H1 (cell line): ENCODE results near the gene GGT7. TPM values are rescaled to one million over a fixed set of nuclear protein-coding genes. Genes with fewer than 3 reads are reported as not detected.
A peak's percentile ranks its signal among the peaks of the same experiment; 100 is the strongest.

Experiments used
- CTCF ChIA-PET: fragments of 300-600 bp; sonication (Branson Sonifier 250); formaldehyde crosslinking; loops from one replicate; lab custom pipeline; 2021; ENCODE audit not compliant: partially characterized antibody; lab: Charles Lee
- POLR2A ChIA-PET: fragments of 300-600 bp; sonication (Branson Sonifier 250); formaldehyde crosslinking; loops from one replicate; lab custom pipeline; 2021; ENCODE audit warnings: inconsistent platforms; ENCODE audit not compliant: partially characterized antibody; lab: Charles Lee
- DNase-seq, 2 experiments: peaks; one replicate each; pipeline versions ENCODE4 v3.0.0 to v3.0.0-alpha.2; 2010 to 2022; ENCODE audit warnings: low spot score in 2 of 2, low read depth in 1 of 2, mixed read lengths in 1 of 2
- FAIRE-seq: peaks from 2 replicates; lab custom pipeline; 2011; peaks lifted over from hg19 to GRCh38; lab: Jason Lieb, UNC
- H2AFZ ChIP-seq: 2 replicates; pipeline ENCODE4 v1.8.1; 2012; ENCODE audit warnings: low read length, inconsistent platforms
- H2AK5ac ChIP-seq: 2 replicates; pipeline ENCODE4 v1.6.1; 2013; ENCODE audit warnings: low read depth, low read length
- H2BK120ac ChIP-seq: replicated peaks from 2 replicates; pipeline ENCODE3; 2013; ENCODE audit warnings: low read depth, low read length, inconsistent platforms
- H2BK12ac ChIP-seq: 2 replicates; pipeline ENCODE4 v1.6.1; 2013; ENCODE audit warnings: low read depth, low read length
- H2BK15ac ChIP-seq: 2 replicates; pipeline ENCODE4 v1.6.1; 2013; ENCODE audit warnings: low read length
- H2BK20ac ChIP-seq: 2 replicates; pipeline ENCODE4 v1.6.1; 2013; ENCODE audit warnings: low read length
- H2BK5ac ChIP-seq: 2 replicates; pipeline ENCODE4 v1.6.1; 2013; ENCODE audit warnings: low read depth, low read length
- H3K14ac ChIP-seq: 2 replicates; pipeline ENCODE4 v1.6.1; 2013; ENCODE audit warnings: inconsistent platforms; ENCODE audit not compliant: insufficient read length
- H3K18ac ChIP-seq: 2 replicates; pipeline ENCODE4 v1.6.1; 2013; ENCODE audit warnings: low read length; ENCODE audit errors: extremely low read depth
- H3K23ac ChIP-seq: 2 replicates; pipeline ENCODE4 v1.6.1; 2013; ENCODE audit warnings: inconsistent platforms; ENCODE audit not compliant: insufficient read length
- H3K23me2 ChIP-seq: 2 replicates; pipeline ENCODE4 v1.6.1; 2013; ENCODE audit warnings: low read depth, low read length
- H3K27ac ChIP-seq: 2 replicates; pipeline ENCODE4 v1.6.1; 2011; ENCODE audit warnings: low read depth, low read length, inconsistent platforms
- H3K27me3 ChIP-seq, 4 experiments: replicated peaks in 1 of 4; 1 replicate in 1 of 4; 2 replicates in 3 of 4; pipeline versions ENCODE4 v1.6.1 to v1.8.1; 2011 to 2013; ENCODE audit warnings: low read length in 3 of 4, mild to moderate bottlenecking in 3 of 4, inconsistent platforms in 2 of 4, mixed read lengths in 2 of 4, moderate library complexity in 1 of 4; ENCODE audit not compliant: control insufficient read depth in 3 of 4, insufficient read depth in 3 of 4; ENCODE audit errors: extremely low read depth in 1 of 4
- H3K36me3 ChIP-seq, 4 experiments: 2 replicates each; pipeline versions ENCODE4 v1.6.1 to v1.8.1; 2011 to 2013; ENCODE audit warnings: mild to moderate bottlenecking in 4 of 4, low read length in 3 of 4, moderate library complexity in 2 of 4, control low read depth in 1 of 4, inconsistent platforms in 1 of 4; ENCODE audit not compliant: insufficient read depth in 4 of 4, control insufficient read depth in 2 of 4
- H3K4ac ChIP-seq: replicated peaks from 2 replicates; pipeline ENCODE3; 2013; ENCODE audit warnings: low read length, low read depth, mixed read lengths, inconsistent platforms; ENCODE audit not compliant: insufficient read length
- H3K4me1 ChIP-seq, 4 experiments: replicated peaks in 1 of 4; 1 replicate in 1 of 4; 2 replicates in 3 of 4; pipeline versions ENCODE4 v1.6.1 to v1.8.1; 2011 to 2013; ENCODE audit warnings: low read length in 3 of 4, inconsistent platforms in 2 of 4, mixed read lengths in 1 of 4; ENCODE audit not compliant: insufficient read depth in 4 of 4, control insufficient read depth in 3 of 4
- H3K4me2 ChIP-seq, 2 experiments: 2 replicates each; pipeline versions ENCODE4 v1.6.1 to v1.8.1; 2011 to 2013; ENCODE audit warnings: low read depth in 2 of 2, low read length in 2 of 2, control low read depth in 1 of 2, inconsistent platforms in 1 of 2, mild to moderate bottlenecking in 1 of 2; ENCODE audit not compliant: insufficient read depth in 1 of 2
- H3K4me3 ChIP-seq, 4 experiments: fragments of 200-600, 300-600 bp in 1 of 4; sonication (generic), shearing (Covaris generic), sonication (Bioruptor Twin) in 1 of 4; 2 replicates each; pipeline versions ENCODE4 v1.5.1 to v1.8.1; 2011 to 2016; ENCODE audit warnings: low read length in 4 of 4, low read depth in 3 of 4, control low read depth in 2 of 4, inconsistent platforms in 2 of 4, mild to moderate bottlenecking in 2 of 4, mixed read lengths in 1 of 4, moderate library complexity in 1 of 4; ENCODE audit not compliant: insufficient read depth in 2 of 4; ENCODE audit errors: extremely low read depth in 1 of 4
- H3K56ac ChIP-seq: replicated peaks from 2 replicates; pipeline ENCODE3; 2013; ENCODE audit warnings: low read depth, mild to moderate bottlenecking, mixed read lengths, low read length, inconsistent platforms; ENCODE audit not compliant: insufficient read length
- H3K79me1 ChIP-seq: 2 replicates; pipeline ENCODE4 v1.6.1; 2013; ENCODE audit warnings: low read depth, low read length, control low read depth
- H3K79me2 ChIP-seq, 2 experiments: 2 replicates each; pipeline versions ENCODE4 v1.6.1 to v1.8.1; 2012 to 2013; ENCODE audit warnings: low read length in 2 of 2, mild to moderate bottlenecking in 2 of 2, inconsistent platforms in 1 of 2; ENCODE audit not compliant: insufficient read depth in 2 of 2, control insufficient read depth in 1 of 2
- H3K9ac ChIP-seq, 4 experiments: replicated peaks in 1 of 4; 1 replicate in 1 of 4; 2 replicates in 3 of 4; pipeline versions ENCODE4 v1.6.1 to v1.8.1; 2011 to 2013; ENCODE audit warnings: low read depth in 3 of 4, low read length in 3 of 4, control low read depth in 2 of 4, mild to moderate bottlenecking in 2 of 4, moderate library complexity in 2 of 4, inconsistent platforms in 1 of 4; ENCODE audit errors: extremely low read depth in 1 of 4
- H3K9me3 ChIP-seq, 2 experiments: 2 replicates each; pipeline versions ENCODE4 v1.6.1 to v1.8.1; 2012 to 2013; ENCODE audit warnings: mild to moderate bottlenecking in 2 of 2, moderate library complexity in 2 of 2, control low read depth in 1 of 2, inconsistent platforms in 1 of 2, low read depth in 1 of 2, low read length in 1 of 2, mixed read lengths in 1 of 2; ENCODE audit not compliant: insufficient read depth in 2 of 2
- H4K20me1 ChIP-seq, 2 experiments: replicated peaks in 1 of 2; 2 replicates each; pipeline versions ENCODE3 to v1.8.1; 2011 to 2013; ENCODE audit warnings: inconsistent platforms in 2 of 2, low read length in 2 of 2, mild to moderate bottlenecking in 1 of 2; ENCODE audit not compliant: insufficient read depth in 2 of 2, control insufficient read depth in 1 of 2
- H4K5ac ChIP-seq: 2 replicates; pipeline ENCODE4 v1.6.1; 2013; ENCODE audit warnings: low read length, low read depth, mixed read lengths, inconsistent platforms; ENCODE audit not compliant: insufficient read length
- H4K8ac ChIP-seq: 2 replicates; pipeline ENCODE4 v1.8.0; 2013; ENCODE audit warnings: mild to moderate bottlenecking, moderate library complexity, low read length, inconsistent platforms; ENCODE audit not compliant: insufficient read depth; ENCODE audit errors: extremely low read depth
- H4K91ac ChIP-seq: replicated peaks from 2 replicates; pipeline ENCODE3; 2013; ENCODE audit warnings: low read length, mixed read lengths, inconsistent platforms; ENCODE audit not compliant: insufficient read length
- BACH1 ChIP-seq: IDR thresholded peaks from 2 replicates; pipeline ENCODE4 v1.6.1; 2012; ENCODE audit warnings: low read length, improper control_type of control experiment
- SIN3A ChIP-seq, 2 experiments: IDR thresholded peaks in 1 of 2; conservative IDR thresholded peaks in 1 of 2; 2 replicates each; pipeline ENCODE4 v1.6.1; 2011 to 2012; ENCODE audit warnings: low read length in 2 of 2, improper control_type of control experiment in 1 of 2, low read depth in 1 of 2, mild to moderate bottlenecking in 1 of 2
- WGBS, 2 experiments: shearing (Covaris generic) in 1 of 2; methylation state at CpG; one replicate each; pipeline versions ENCODE4 v1.1.6 to v1.1.7; 2013 to 2015; ENCODE audit warnings: low lambda C conversion rate in 2 of 2, mixed read lengths in 2 of 2, inconsistent platforms in 1 of 2, low coverage in 1 of 2, missing lambda C conversion rate in 1 of 2; ENCODE audit not compliant: insufficient replicate concordance in 2 of 2, insufficient coverage in 1 of 2, insufficient read length in 1 of 2; ENCODE audit errors: extremely low coverage in 1 of 2, missing lambda C conversion rate in 1 of 2; 5-methylcytosine and 5-hydroxymethylcytosine counted together
- long read RNA-seq, 2 experiments: library from RNA in 1 of 2; library from capped mRNA in 1 of 2; stranded (forward); transcript quantifications; one replicate each; pipeline ENCODE4 v2.0.0, GENCODE V29; 2021; ENCODE audit warnings: inconsistent platforms in 1 of 2
- polyA minus RNA-seq, 3 experiments: library from RNA; depleted of rRNA, polyadenylated mRNA; stranded (reverse); fragments of >200 nt; gene quantifications; 1 replicate in 2 of 3; 2 replicates in 1 of 3; pipeline ENCODE4 v1.2.3, GENCODE V29; 2011
- polyA plus RNA-seq, 7 experiments: library from polyadenylated mRNA; depleted of rRNA in 3 of 7; stranded (reverse) in 5 of 7; unstranded in 2 of 7; fragments of >200 nt in 5 of 7; fragments of 200-250 nt in 2 of 7; gene quantifications; 1 replicate in 5 of 7; 2 replicates in 1 of 7; 4 replicates in 1 of 7; pipeline versions ENCODE4 v1.2.1 to v1.2.3, GENCODE V29; 2011 to 2013; ENCODE audit warnings: missing spikeins in 2 of 7, mixed read lengths in 2 of 7
- total RNA-seq: library from RNA; stranded (reverse); fragmentation: NEBNext Ultra II Directional; extraction: Animal tissue kit (Norgen Biotek cat#: 25700); gene quantifications from 2 replicates; pipeline ENCODE4 v1.2.1, GENCODE V29; 2021

Gene GGT7, protein sequence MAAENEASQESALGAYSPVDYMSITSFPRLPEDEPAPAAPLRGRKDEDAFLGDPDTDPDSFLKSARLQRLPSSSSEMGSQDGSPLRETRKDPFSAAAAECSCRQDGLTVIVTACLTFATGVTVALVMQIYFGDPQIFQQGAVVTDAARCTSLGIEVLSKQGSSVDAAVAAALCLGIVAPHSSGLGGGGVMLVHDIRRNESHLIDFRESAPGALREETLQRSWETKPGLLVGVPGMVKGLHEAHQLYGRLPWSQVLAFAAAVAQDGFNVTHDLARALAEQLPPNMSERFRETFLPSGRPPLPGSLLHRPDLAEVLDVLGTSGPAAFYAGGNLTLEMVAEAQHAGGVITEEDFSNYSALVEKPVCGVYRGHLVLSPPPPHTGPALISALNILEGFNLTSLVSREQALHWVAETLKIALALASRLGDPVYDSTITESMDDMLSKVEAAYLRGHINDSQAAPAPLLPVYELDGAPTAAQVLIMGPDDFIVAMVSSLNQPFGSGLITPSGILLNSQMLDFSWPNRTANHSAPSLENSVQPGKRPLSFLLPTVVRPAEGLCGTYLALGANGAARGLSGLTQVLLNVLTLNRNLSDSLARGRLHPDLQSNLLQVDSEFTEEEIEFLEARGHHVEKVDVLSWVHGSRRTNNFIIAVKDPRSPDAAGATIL
- total RNA-seq (24.1 and 25.5 TPM in 2 replicates), polyA plus RNA-seq (2011; rRNA removed) (20.2 and 31.7 TPM in 2 replicates), polyA minus RNA-seq (2011; rRNA and poly(A)+ RNA removed) (12.1 and 13.8 TPM in 2 replicates)
- polyA plus RNA-seq (2011; cell fraction: cytosol; rRNA removed), result 24.9 TPM
- polyA plus RNA-seq (2011; cell fraction: nucleus; rRNA removed), result 101 TPM
- polyA plus RNA-seq (2012, experiment 1 of 2), result 19.1 to 27.2 TPM (median 23.1 TPM) in 4 replicates
- 16.7 TPM for polyA plus RNA-seq (2012, experiment 2 of 2)
- 24.4 TPM for polyA plus RNA-seq (2013, experiment 1 of 2)
- 22.6 TPM for polyA plus RNA-seq (2013, experiment 2 of 2)
- 14.4 TPM for polyA minus RNA-seq (2011; cell fraction: cytosol; rRNA and poly(A)+ RNA removed)
- 27.7 TPM for polyA minus RNA-seq (2011; cell fraction: nucleus; rRNA and poly(A)+ RNA removed)
- long read RNA-seq, experiment 1, partial matches to known transcripts, result 7 of 15 reads
- long read RNA-seq, experiment 1, other reads (novel, unspliced or antisense), result 6 of 15 reads
- long read RNA-seq, experiment 2, partial matches to known transcripts, result 2 of 3 reads
- long read RNA-seq, experiment 2, other reads (novel, unspliced or antisense), result 1 of 3 reads

DNA sequence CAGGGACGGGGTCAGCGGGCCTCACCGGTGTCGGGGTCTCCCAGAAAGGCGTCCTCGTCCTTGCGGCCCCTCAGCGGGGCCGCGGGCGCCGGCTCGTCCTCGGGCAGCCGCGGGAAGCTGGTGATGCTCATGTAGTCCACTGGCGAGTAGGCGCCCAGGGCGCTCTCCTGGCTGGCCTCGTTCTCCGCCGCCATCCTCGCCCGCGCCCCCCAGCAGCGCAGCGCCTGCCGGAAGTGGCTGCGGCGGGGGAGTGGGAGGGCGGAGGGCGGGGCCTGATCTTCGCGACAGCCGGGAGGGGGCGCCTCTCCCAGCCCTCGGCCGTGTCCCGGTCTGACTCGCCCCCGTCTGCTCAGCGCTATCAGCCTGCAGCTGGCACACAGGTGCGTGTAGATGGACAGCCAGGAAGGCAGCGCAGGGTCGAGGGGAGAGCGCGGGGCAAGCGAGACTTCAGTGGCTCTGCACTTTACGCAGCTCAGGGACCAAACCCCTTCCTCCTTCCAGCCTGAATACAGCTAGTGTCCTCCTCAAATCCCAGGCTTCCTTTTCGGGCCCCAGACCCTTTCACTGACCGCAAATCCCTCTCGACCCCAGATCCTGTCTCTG, at the start of gene GGT7:
GGT7 (minus strand) TSS at position 235 of the 603 bp plus-strand sequence; CDS start at position 194, 41 bp downstream.
- peak within 1 kb of the TSS; percentile 99 for H2AFZ ChIP-seq
- no peaks in the 10 kb centered on the region; the same call in 1 of the 2 replicates for H3K79me1 ChIP-seq
- H2BK12ac ChIP-seq, result peak within 1 kb of the TSS; percentile 19
- H3K27ac ChIP-seq, result no peak within 1 kb of the TSS
- H3K23ac ChIP-seq, result no peak within 1 kb of the TSS
- no peak within 1 kb of the TSS for H3K14ac ChIP-seq
- peaks cover 0 to 17% (median 11%) of the 10 kb centered on the region in 4 experiments; a peak in 6 of 7 replicates for H3K27me3 ChIP-seq
- H4K8ac ChIP-seq, result no peak within 1 kb of the TSS; the same call in 1 of the 2 replicates
- H3K4me2 ChIP-seq, result peak within 1 kb of the TSS; percentile 92 to 95
- no peaks in the 10 kb centered on the region for H3K9me3 ChIP-seq
- H4K20me1 ChIP-seq, result peaks cover 0 to 2% of the 10 kb centered on the region in 2 experiments
- peak within 1 kb of the TSS; percentile 71 to 88 (median 74) for H3K4me3 ChIP-seq
- WGBS, 2 experiments, result 5% methylated on average over 41 of the region's 52 CpGs; no CpG with 5 or more reads in 1 of the 2 experiments
- peaks cover 0 to 2% (median 0%) of the 10 kb centered on the region in 4 experiments; a peak in 1 of 8 replicates for H3K36me3 ChIP-seq
- H4K5ac ChIP-seq, result no peak within 1 kb of the TSS
- peak; percentile 60 to 92 for DNase-seq
- H2BK20ac ChIP-seq, result no peak within 1 kb of the TSS; the same call in 1 of the 2 replicates
- no peak within 1 kb of the TSS for H3K56ac ChIP-seq
- H3K4ac ChIP-seq, result no peak within 1 kb of the TSS
- ChIA-PET POLR2A (interaction anchor here (1.3 to 1.6 kb wide), 2 partner anchors 82 to 111 kb away, joined by 3 to 4 read pairs; no protein-coding TSS in a partner anchor), CTCF (interaction anchor here (0.8 to 6.6 kb wide), 14 partner anchors 9 to 501 kb away, joined by 3 to 64 read pairs (median 4); partner anchors contain the start of genes GSS and MYH7B)
- FAIRE-seq, result no peak
- peak within 1 kb of the TSS; percentile 44 for H2BK120ac ChIP-seq
- 0 out of 2 replicates have a peak within 1 kb of the TSS, but pooled peaks have one; percentile 35 for H2BK15ac ChIP-seq
- peak within 1 kb of the TSS; percentile 4 to 62 (median 50); a peak in 4 of 7 replicates for H3K9ac ChIP-seq
- H2BK5ac ChIP-seq, result no peak within 1 kb of the TSS
- H3K4me1 ChIP-seq, result peaks cover 0 to 10% (median 5%) of the 10 kb centered on the region in 4 experiments; a peak in 3 of 7 replicates
- no peak within 1 kb of the TSS for H4K91ac ChIP-seq
- H2AK5ac ChIP-seq, result 0 out of 2 replicates have a peak within 1 kb of the TSS, but pooled peaks have one; percentile 9
- H3K23me2 ChIP-seq, result peaks cover 14% of the 10 kb centered on the region
- peaks cover 0 to 11% of the 10 kb centered on the region in 2 experiments; a peak in 1 of 4 replicates for H3K79me2 ChIP-seq
- H3K18ac ChIP-seq, result peak within 1 kb of the TSS; percentile 14; the same call in 1 of the 2 replicates
- no peak for TF ChIP-seq BACH1
- peak in 1 of 2 experiments; percentile 77; a peak in 2 of 4 replicates for TF ChIP-seq SIN3A (conservative IDR thresholded peaks at IDR 0.05 in 1 of 2, IDR thresholded peaks at IDR 0.05 in 1 of 2; ENCODE audit: low read depth in 1 of 2, low read length in 2 of 2)
